GM20000 (cell line): ENCODE measurements around the gene ATP6V1E1.

Experiments used
- DNase-seq: peaks from one replicate; pipeline ENCODE4 v3.0.0; 2012; ENCODE audit warnings: low spot score
- CTCF ChIP-seq: IDR thresholded peaks from 2 replicates; pipeline ENCODE4 v1.5.1; 2012; ENCODE audit warnings: mild to moderate bottlenecking, control low read depth; ENCODE audit errors: extremely low read depth, missing control alignments

The ATP6V1E1 gene

GRCh38 chr22:17633217-17633997 lies 4.9 kb upstream of the ATP6V1E1 start:
- no peak for DNase-seq
- TF ChIP-seq CTCF: no peak

- TF ChIP-seq CTCF: no peak
- DNase-seq: no peak
Measured at GRCh38 chr22:17631076-17631565, 2.6 kb upstream of the ATP6V1E1 start.

- TF ChIP-seq CTCF: no peak
Measured at GRCh38 chr22:17629641-17630040, 1.1 kb upstream of the ATP6V1E1 start.

GRCh38 chr22:17629173-17629489 lies 582 bp upstream of the ATP6V1E1 start:
- TF ChIP-seq CTCF: no peak
- DNase-seq: no peak

More at GRCh38 chr22:17629641-17630040, 1.1 kb upstream of the ATP6V1E1 start:
- no peak for DNase-seq

GRCh38 chr22:17627961-17628405 lies 566 bp downstream of the ATP6V1E1 start:
- TF ChIP-seq CTCF: no peak
- no peak for DNase-seq

GRCh38 chr22:17613280-17613679 lies 15.3 kb downstream of the ATP6V1E1 start:
- DNase-seq: no peak
- no peak for TF ChIP-seq CTCF

GRCh38 chr22:17612057-17612456 lies 16.5 kb downstream of the ATP6V1E1 start:
- no peak for TF ChIP-seq CTCF
- no peak for DNase-seq
